Measurements from ENCODE around the gene SLC1A2. TPM values are rescaled to one million over a fixed set of nuclear protein-coding genes. Genes with fewer than 3 reads are reported as not detected.
A peak's percentile ranks its signal among the peaks of the same experiment; 100 is the strongest.
"Not testable (repeated sequence)": the region's sequence is repeated elsewhere in the genome, so short reads cannot be mapped to it uniquely, and the experiment has no call there.

The SLC1A2 gene
- total and polyA plus RNA-seq, 4 donors = 0.35 to 17.0 (median 1.1) TPM

- peak; percentile 66 for ATAC-seq (ENCODE audit: insufficient read depth, low FRiP score)
- Histone ChIP-seq H3K27ac (ENCODE audit: low read depth in 1 of 2, low read length in 1 of 2) (peak overlapping the region in 1 of 2 donors; percentile 61), H3K36me3 (ENCODE audit: control insufficient read depth in 4 of 4, insufficient read depth in 4 of 4, low read length in 4 of 4) (peaks cover 0 to 19% (median 17%) of the 10 kb centered on the region in 4 donors)
Observed at GRCh38 chr11:35227576-35228327, 191.6 kb downstream of the SLC1A2 start.

GRCh38 chr11:35226756-35227155 is 192.6 kb downstream of the SLC1A2 start:
- not testable (repeated sequence) for DNase-seq; H3K9ac ChIP-seq (ENCODE audit: insufficient read depth in 1 of 2, low read length in 2 of 2); H3K27me3 ChIP-seq (ENCODE audit: control insufficient read depth in 3 of 3, insufficient read depth in 3 of 3, low read length in 2 of 3); H3K9me3 ChIP-seq (ENCODE audit: control insufficient read depth in 4 of 4, insufficient read depth in 3 of 4, low read length in 3 of 4); ATAC-seq (ENCODE audit: insufficient read depth, low FRiP score); H3K4me3 ChIP-seq
- Histone ChIP-seq H3K4me1 (ENCODE audit: control insufficient read depth in 5 of 5, insufficient read depth in 5 of 5, low read length in 5 of 5) (peaks cover 0 to 23% (median 3%) of the 10 kb centered on the region in 5 donors), H3K27ac (ENCODE audit: low read depth in 1 of 2, low read length in 1 of 2) (peak overlapping the region in 1 of 2 donors; percentile 61), H3K36me3 (ENCODE audit: control insufficient read depth in 4 of 4, insufficient read depth in 4 of 4, low read length in 4 of 4) (peaks cover 0 to 19% (median 18%) of the 10 kb centered on the region in 4 donors)
- 52 to 80% methylated on average over 6 of the region's 6 CpGs for WGBS, 2 donors

More at GRCh38 chr11:35227576-35228327, 191.6 kb downstream of the SLC1A2 start:
- DNase-seq = peak in 2 of 3 donors; percentile 44
- Histone ChIP-seq H3K4me1 (ENCODE audit: control insufficient read depth in 5 of 5, insufficient read depth in 5 of 5, low read length in 5 of 5) (peaks cover 0 to 23% (median 3%) of the 10 kb centered on the region in 5 donors), H3K9me3 (ENCODE audit: control insufficient read depth in 4 of 4, insufficient read depth in 3 of 4, low read length in 3 of 4) (no peaks in the 10 kb centered on the region), H3K4me3 (no peak overlapping the region), H3K9ac (ENCODE audit: insufficient read depth in 1 of 2, low read length in 2 of 2) (no peak overlapping the region), H3K27me3 (ENCODE audit: control insufficient read depth in 3 of 3, insufficient read depth in 3 of 3, low read length in 2 of 3) (no peaks in the 10 kb centered on the region)
- WGBS, 2 donors = 28 to 55% methylated on average over 5 of the region's 5 CpGs
- no peak for TF ChIP-seq CTCF (IDR thresholded peaks at IDR 0.05; ENCODE audit: control extremely low read depth, extremely low read depth)

GRCh38 chr11:35225946-35226520 is 193.3 kb downstream of the SLC1A2 start:
- Histone ChIP-seq H3K27me3 (ENCODE audit: control insufficient read depth in 3 of 3, insufficient read depth in 3 of 3, low read length in 2 of 3) (no peaks in the 10 kb centered on the region), H3K4me3 (no peak overlapping the region), H3K4me1 (ENCODE audit: control insufficient read depth in 5 of 5, insufficient read depth in 5 of 5, low read length in 5 of 5) (peaks cover 0 to 23% (median 3%) of the 10 kb centered on the region in 5 donors), H3K27ac (ENCODE audit: low read depth in 1 of 2, low read length in 1 of 2) (no peak overlapping the region), H3K36me3 (ENCODE audit: control insufficient read depth in 4 of 4, insufficient read depth in 4 of 4, low read length in 4 of 4) (peaks cover 0 to 24% (median 18%) of the 10 kb centered on the region in 4 donors), H3K9ac (ENCODE audit: insufficient read depth in 1 of 2, low read length in 2 of 2) (no peak overlapping the region), H3K9me3 (ENCODE audit: control insufficient read depth in 4 of 4, insufficient read depth in 3 of 4, low read length in 3 of 4) (no peaks in the 10 kb centered on the region)
- WGBS, 2 donors = 67 to 80% methylated on average over 3 of the region's 3 CpGs
- ATAC-seq (ENCODE audit: insufficient read depth, low FRiP score) (no peak), DNase-seq (no peak)
- no peak for TF ChIP-seq CTCF (IDR thresholded peaks at IDR 0.05; ENCODE audit: control extremely low read depth, extremely low read depth)

- H3K27ac ChIP-seq (ENCODE audit: low read depth in 1 of 2, low read length in 1 of 2) = no peak overlapping the region
- H3K36me3 ChIP-seq (ENCODE audit: control insufficient read depth in 4 of 4, insufficient read depth in 4 of 4, low read length in 4 of 4) = peaks cover 7 to 26% (median 9%) of the 10 kb centered on the region in 4 donors
- ATAC-seq (ENCODE audit: insufficient read depth, low FRiP score) = no peak
- no peaks in the 10 kb centered on the region for H3K9me3 ChIP-seq (ENCODE audit: control insufficient read depth in 4 of 4, insufficient read depth in 3 of 4, low read length in 3 of 4)
- WGBS, 2 donors = 92 to 93% methylated on average over 1 of the region's 1 CpG
- peak overlapping the region in 1 of 2 donors; percentile 50 for H3K9ac ChIP-seq (ENCODE audit: insufficient read depth in 1 of 2, low read length in 2 of 2)
- H3K4me3 ChIP-seq = no peak overlapping the region
- H3K4me1 ChIP-seq (ENCODE audit: control insufficient read depth in 5 of 5, insufficient read depth in 5 of 5, low read length in 5 of 5) = peaks cover 0 to 23% (median 3%) of the 10 kb centered on the region in 5 donors
- no peak for DNase-seq
- no peak for TF ChIP-seq CTCF (IDR thresholded peaks at IDR 0.05; ENCODE audit: control extremely low read depth, extremely low read depth)
- no peaks in the 10 kb centered on the region for H3K27me3 ChIP-seq (ENCODE audit: control insufficient read depth in 3 of 3, insufficient read depth in 3 of 3, low read length in 2 of 3)
Observed at GRCh38 chr11:35223991-35224390, 195.4 kb downstream of the SLC1A2 start.

Data from lung (tissue), 12 donors.